K562 (cell line): Measurements from ENCODE around the gene CGNL1. TPM values are rescaled to one million over a fixed set of nuclear protein-coding genes. Genes with fewer than 3 reads are reported as not detected.

Experiments used
- FOSL1 ChIP-seq: fragments of 200-800 bp; sonication (Bioruptor generic); conservative IDR thresholded peaks from 2 replicates; pipeline ENCODE4 v1.6.1; 2016; ENCODE audit warnings: missing genetic modification characterization, missing compliant biosample characterization
- MCM3 ChIP-seq: fragments of 450-650 bp; IDR thresholded peaks from 2 replicates; pipeline ENCODE4 v1.6.1; 2016
- SMC3 ChIP-seq: conservative IDR thresholded peaks from 2 replicates; pipeline ENCODE4 v1.6.1; 2011; ENCODE audit warnings: low read depth, low read length, improper control_type of control experiment; ENCODE audit not compliant: insufficient read depth
- XRCC4 ChIP-seq: IDR thresholded peaks from one replicate; pipeline ENCODE4 v1.6.1; 2011; ENCODE audit not compliant: insufficient read depth, insufficient read length; ENCODE audit errors: extremely low read depth
- ZNF79 ChIP-seq: fragments of 250-450 bp; sonication (Bioruptor Pico); IDR thresholded peaks from 2 replicates; pipeline ENCODE4 v1.4.0; 2020; ENCODE audit warnings: low read depth, mild to moderate bottlenecking, moderate library complexity
- polyA plus RNA-seq, 8 experiments: library from polyadenylated mRNA; depleted of rRNA in 4 of 8; stranded (reverse) in 5 of 8; unstranded in 3 of 8; fragments of >200 nt; fragmentation: Nextera tagmentation in 2 of 8; fragmentation: Illumina TruSeq in 1 of 8; extraction: Ambion mirVana in 2 of 8; extraction: Trizol in 1 of 8; gene quantifications; 2 replicates each; pipeline versions ENCODE4 v1.2.1 to v1.2.3, GENCODE V29; 2011 to 2014; ENCODE audit warnings: inconsistent platforms in 1 of 8, missing spikeins in 1 of 8
- total RNA-seq, 7 experiments: library from RNA; depleted of rRNA in 6 of 7; stranded (reverse); fragments of >200 nt in 6 of 7; fragmentation: Illumina TruSeq in 2 of 7; extraction: Trizol in 2 of 7; gene quantifications; 2 replicates each; pipeline versions ENCODE4 v1.2.1 to v1.2.3, GENCODE V29; 2011 to 2021; ENCODE audit warnings: low replicate concordance in 1 of 7
- TF ChIP-seq, protein P1 (sequence below): fragments of 450-650 bp; IDR thresholded peaks from 2 replicates; pipeline ENCODE4 v1.6.1; 2016; ENCODE audit warnings: mild to moderate bottlenecking, moderate library complexity
- TF ChIP-seq, protein P2 (sequence below): fragments of 450-650 bp; formaldehyde crosslinking; IDR thresholded peaks from 2 replicates; pipeline ENCODE4 v1.4.0; 2020; ENCODE audit warnings: mild to moderate bottlenecking, moderate library complexity

The CGNL1 gene
- total and polyA plus RNA-seq, 9 of the 15 experiments (the other 6 are each of a cell fraction or from before 2014, with no cell fraction given) = 0.01 to 0.07 TPM; not detected in 7

DNA sequence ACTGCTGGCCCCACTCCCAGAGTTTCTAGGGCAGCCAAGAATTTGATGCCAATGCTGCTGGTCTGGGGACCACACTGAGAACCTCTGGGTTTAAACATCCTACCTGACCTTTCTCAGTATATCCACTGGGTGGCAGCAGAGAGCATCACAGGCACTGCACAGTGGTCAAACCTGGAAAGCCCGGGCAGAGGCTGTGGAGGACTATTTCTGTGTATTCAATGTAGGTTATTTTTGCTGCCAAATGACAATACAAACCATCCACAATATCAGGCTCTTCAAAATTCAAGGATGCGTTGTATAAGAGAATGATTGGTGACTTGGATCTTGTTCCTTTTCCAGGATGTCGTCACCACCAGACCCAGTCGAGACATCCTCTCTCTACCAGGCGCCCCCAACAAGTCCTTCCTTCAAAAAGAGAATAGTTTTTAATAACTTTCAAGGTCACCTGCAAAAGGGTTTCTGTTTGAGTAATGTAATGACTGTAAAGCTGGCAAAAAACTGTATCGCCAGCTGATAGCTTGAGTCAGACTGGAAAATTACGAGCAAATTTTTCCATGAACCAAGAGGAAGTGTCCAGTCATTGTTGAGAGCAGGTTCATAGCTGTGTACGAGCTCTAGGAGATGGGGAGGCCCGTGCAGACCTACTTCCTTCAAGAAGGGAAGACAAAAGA is 184.9 kb downstream of the CGNL1 start (continued):
- TF ChIP-seq, protein P1, sequence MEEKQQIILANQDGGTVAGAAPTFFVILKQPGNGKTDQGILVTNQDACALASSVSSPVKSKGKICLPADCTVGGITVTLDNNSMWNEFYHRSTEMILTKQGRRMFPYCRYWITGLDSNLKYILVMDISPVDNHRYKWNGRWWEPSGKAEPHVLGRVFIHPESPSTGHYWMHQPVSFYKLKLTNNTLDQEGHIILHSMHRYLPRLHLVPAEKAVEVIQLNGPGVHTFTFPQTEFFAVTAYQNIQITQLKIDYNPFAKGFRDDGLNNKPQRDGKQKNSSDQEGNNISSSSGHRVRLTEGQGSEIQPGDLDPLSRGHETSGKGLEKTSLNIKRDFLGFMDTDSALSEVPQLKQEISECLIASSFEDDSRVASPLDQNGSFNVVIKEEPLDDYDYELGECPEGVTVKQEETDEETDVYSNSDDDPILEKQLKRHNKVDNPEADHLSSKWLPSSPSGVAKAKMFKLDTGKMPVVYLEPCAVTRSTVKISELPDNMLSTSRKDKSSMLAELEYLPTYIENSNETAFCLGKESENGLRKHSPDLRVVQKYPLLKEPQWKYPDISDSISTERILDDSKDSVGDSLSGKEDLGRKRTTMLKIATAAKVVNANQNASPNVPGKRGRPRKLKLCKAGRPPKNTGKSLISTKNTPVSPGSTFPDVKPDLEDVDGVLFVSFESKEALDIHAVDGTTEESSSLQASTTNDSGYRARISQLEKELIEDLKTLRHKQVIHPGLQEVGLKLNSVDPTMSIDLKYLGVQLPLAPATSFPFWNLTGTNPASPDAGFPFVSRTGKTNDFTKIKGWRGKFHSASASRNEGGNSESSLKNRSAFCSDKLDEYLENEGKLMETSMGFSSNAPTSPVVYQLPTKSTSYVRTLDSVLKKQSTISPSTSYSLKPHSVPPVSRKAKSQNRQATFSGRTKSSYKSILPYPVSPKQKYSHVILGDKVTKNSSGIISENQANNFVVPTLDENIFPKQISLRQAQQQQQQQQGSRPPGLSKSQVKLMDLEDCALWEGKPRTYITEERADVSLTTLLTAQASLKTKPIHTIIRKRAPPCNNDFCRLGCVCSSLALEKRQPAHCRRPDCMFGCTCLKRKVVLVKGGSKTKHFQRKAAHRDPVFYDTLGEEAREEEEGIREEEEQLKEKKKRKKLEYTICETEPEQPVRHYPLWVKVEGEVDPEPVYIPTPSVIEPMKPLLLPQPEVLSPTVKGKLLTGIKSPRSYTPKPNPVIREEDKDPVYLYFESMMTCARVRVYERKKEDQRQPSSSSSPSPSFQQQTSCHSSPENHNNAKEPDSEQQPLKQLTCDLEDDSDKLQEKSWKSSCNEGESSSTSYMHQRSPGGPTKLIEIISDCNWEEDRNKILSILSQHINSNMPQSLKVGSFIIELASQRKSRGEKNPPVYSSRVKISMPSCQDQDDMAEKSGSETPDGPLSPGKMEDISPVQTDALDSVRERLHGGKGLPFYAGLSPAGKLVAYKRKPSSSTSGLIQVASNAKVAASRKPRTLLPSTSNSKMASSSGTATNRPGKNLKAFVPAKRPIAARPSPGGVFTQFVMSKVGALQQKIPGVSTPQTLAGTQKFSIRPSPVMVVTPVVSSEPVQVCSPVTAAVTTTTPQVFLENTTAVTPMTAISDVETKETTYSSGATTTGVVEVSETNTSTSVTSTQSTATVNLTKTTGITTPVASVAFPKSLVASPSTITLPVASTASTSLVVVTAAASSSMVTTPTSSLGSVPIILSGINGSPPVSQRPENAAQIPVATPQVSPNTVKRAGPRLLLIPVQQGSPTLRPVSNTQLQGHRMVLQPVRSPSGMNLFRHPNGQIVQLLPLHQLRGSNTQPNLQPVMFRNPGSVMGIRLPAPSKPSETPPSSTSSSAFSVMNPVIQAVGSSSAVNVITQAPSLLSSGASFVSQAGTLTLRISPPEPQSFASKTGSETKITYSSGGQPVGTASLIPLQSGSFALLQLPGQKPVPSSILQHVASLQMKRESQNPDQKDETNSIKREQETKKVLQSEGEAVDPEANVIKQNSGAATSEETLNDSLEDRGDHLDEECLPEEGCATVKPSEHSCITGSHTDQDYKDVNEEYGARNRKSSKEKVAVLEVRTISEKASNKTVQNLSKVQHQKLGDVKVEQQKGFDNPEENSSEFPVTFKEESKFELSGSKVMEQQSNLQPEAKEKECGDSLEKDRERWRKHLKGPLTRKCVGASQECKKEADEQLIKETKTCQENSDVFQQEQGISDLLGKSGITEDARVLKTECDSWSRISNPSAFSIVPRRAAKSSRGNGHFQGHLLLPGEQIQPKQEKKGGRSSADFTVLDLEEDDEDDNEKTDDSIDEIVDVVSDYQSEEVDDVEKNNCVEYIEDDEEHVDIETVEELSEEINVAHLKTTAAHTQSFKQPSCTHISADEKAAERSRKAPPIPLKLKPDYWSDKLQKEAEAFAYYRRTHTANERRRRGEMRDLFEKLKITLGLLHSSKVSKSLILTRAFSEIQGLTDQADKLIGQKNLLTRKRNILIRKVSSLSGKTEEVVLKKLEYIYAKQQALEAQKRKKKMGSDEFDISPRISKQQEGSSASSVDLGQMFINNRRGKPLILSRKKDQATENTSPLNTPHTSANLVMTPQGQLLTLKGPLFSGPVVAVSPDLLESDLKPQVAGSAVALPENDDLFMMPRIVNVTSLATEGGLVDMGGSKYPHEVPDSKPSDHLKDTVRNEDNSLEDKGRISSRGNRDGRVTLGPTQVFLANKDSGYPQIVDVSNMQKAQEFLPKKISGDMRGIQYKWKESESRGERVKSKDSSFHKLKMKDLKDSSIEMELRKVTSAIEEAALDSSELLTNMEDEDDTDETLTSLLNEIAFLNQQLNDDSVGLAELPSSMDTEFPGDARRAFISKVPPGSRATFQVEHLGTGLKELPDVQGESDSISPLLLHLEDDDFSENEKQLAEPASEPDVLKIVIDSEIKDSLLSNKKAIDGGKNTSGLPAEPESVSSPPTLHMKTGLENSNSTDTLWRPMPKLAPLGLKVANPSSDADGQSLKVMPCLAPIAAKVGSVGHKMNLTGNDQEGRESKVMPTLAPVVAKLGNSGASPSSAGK = no peak
- TF ChIP-seq, protein P2, sequence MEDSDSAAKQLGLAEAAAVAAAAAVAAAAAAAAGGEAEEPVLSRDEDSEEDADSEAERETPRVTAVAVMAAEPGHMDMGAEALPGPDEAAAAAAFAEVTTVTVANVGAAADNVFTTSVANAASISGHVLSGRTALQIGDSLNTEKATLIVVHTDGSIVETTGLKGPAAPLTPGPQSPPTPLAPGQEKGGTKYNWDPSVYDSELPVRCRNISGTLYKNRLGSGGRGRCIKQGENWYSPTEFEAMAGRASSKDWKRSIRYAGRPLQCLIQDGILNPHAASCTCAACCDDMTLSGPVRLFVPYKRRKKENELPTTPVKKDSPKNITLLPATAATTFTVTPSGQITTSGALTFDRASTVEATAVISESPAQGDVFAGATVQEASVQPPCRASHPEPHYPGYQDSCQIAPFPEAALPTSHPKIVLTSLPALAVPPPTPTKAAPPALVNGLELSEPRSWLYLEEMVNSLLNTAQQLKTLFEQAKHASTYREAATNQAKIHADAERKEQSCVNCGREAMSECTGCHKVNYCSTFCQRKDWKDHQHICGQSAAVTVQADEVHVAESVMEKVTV (CRISPR knock-in tag) = peak; percentile 34; the same call in 1 of the 2 replicates
- TF ChIP-seq XRCC4 (no peak), FOSL1 (tag) (peak; percentile 78), ZNF79 (CRISPR knock-in tag) (no peak), MCM3 (no peak), SMC3 (peak; percentile 72)
